ENCODE results near the gene COL4A1.

GRCh38 chr13:110158226-110158625 is 148.7 kb downstream of the COL4A1 start:
- TF ChIP-seq CTCF (IDR thresholded peaks at IDR 0.05), result no peak
- TF ChIP-seq POLR2A (IDR thresholded peaks at IDR 0.05), result no peak
